GM12801 (cell line): ENCODE results near the gene MBTD1.

Experiments
- TF ChIP-seq, protein P1 (sequence below): IDR thresholded peaks from one replicate; pipeline ENCODE4 v1.5.1; 2011; ENCODE audit warnings: control low read depth; ENCODE audit not compliant: insufficient read length; ENCODE audit errors: extremely low read depth

The MBTD1 gene

DNA sequence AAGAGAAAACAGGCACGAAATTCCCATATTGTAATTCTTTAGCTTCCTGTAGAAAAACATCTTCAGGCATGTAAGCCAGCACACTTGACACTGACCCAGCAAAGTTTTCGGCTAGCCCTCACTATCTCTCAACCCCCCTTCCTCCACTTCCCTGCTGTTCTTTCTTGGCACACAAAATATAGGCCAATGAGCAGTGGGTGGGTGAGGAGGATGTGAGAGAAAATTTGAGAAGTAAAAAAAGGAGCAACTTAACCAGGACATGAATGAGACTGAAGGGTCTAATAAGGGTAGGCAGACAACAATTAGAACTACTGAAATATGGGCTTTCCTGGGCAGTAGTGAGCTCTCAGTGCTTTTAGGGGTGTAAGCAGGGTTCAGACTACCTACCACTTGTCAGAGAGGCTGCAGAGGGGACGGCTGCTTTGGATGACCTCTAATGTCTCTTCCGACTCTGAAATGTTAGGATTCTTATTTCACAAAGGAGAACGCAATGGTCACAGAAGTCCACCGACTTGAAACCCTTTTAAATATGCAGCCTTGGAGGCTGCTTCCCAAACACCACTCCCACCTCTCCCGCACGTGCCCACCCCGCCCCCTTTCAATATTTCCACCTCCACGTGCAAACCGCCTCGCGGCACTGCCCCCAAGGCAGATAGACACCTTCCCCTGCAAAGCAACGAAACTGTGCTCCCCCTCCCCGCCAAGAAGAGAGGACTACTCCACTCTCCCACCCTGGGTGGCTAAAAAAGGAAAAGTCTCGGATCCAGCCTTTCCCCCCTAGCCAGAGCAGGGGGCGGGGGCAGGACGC is 889 bp downstream of the MBTD1 start:
- TF ChIP-seq, protein P1, sequence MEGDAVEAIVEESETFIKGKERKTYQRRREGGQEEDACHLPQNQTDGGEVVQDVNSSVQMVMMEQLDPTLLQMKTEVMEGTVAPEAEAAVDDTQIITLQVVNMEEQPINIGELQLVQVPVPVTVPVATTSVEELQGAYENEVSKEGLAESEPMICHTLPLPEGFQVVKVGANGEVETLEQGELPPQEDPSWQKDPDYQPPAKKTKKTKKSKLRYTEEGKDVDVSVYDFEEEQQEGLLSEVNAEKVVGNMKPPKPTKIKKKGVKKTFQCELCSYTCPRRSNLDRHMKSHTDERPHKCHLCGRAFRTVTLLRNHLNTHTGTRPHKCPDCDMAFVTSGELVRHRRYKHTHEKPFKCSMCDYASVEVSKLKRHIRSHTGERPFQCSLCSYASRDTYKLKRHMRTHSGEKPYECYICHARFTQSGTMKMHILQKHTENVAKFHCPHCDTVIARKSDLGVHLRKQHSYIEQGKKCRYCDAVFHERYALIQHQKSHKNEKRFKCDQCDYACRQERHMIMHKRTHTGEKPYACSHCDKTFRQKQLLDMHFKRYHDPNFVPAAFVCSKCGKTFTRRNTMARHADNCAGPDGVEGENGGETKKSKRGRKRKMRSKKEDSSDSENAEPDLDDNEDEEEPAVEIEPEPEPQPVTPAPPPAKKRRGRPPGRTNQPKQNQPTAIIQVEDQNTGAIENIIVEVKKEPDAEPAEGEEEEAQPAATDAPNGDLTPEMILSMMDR: no peak

DNA sequence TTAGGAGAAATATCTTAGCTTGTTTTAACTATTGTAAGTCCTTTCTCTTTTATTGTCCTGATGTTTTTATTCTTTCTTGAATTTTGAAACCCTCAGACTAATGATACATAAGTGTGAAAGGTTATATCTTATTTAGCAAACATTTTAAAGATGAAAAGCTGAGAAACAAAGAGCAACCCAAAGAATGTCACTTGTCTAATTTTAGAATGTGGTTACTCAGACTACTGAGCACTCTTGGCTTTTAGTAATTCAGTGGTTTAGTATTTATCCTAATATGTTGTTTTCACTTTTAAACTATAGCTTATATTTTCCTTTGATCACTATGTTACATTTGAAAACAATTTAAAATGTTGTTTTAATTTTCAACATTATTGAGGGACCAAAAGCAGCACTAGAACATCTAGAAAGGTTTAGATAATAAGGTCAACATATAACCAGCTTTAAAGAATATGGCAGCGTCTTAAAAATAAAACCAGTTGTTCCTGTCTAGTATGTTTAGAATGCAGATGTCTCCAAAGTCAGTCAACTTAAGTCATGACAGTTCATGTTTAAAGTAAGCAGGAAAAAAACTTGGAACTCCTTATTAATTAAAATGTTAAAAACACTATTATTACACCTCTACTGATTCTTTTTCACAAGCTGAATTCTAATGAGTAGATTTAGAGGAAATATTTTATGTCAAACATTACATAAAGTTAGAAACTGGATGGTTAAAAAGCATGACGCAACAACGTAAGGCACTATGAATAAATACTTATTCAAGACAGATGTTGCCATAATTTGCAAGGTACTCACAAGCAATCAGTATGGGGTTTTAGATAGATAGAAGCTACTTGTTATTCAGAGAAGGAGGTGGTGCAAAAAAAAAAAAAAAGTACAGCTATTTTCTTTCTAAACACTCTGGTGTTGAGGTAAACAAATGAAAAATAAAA is 2.4 kb downstream of the MBTD1 start:
- TF ChIP-seq, protein P1: no peak

DNA sequence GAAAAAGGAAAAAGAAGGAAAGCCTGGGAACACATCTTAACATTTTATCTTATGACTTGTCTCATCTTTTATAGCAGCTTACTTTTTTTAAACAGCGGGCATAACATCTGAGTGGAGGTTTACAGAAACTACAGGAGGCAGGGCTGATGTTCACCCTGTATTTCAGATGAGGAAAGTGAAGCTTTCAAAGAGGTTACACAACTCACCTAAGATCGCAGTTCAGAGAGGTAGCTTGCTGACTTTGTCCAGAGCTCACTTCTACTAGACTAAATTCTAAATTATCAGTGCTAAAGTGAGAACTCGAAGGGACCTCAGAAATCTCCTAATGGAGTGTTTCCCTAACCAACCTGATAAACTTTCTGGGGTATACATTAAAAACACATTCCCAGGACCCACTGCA is 3.7 kb downstream of the MBTD1 start:
- TF ChIP-seq, protein P1: no peak

DNA sequence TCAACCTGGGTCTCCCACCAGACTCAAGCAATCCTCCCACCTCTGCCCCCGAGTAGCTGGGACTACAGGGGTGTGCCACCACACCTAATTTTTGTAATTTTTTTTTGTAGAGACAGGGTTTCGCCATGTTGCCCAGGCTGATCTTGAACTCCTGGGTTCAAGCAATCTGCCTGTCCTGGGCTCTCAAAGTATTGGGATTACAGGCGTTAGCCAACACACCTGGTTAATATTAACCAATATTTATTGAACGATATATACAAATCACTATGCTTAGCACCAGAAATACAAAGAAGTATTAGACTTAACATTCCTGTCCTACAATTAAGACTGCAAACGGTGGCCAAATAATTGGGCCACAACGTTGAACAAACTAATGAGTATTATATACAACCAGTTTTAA is 4.2 kb downstream of the MBTD1 start:
- TF ChIP-seq, protein P1: no peak

DNA sequence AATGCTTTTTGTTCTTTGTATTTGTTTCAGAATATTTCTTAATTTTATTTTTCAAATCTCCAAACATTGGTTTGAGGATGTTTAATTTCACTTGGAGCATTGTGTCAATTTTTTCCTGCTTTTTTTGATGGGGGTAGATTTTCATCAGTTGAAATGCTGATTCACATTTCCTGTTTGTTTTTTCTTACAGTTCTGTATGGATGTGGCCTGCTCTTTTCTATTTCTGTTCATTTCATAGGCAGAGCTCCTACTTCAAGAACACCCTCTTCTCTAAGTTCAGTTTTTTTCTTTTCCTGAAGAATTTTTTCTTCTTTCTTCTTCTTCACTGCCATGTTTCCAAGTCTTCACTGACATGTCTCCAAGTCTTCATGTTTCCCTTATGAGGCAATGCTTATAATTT is 8.8 kb downstream of the MBTD1 start:
- TF ChIP-seq, protein P1: no peak

DNA sequence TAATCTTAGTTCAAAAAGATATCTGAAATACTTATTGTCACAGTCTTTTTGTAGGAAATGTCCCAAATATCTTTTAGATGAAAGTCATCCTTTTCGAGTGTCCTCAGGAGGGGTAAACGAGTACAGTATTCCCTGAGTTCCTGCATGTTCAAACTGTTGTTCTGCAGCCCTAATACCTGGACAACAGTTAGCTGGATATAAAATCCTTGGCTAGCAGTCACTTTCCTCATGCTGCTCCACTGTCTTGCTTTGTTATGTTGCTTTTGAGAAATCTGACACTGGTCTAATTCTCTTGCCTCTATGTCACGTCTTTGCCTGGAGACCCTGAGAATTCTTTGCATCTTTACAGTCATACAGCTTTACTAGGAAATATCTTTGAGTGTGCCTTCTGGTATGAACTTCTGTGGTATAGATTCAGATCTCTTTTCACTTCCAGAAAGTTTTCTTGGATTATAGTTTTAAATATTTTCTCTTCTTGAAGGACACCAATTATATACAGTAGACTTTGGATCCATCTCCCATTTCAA is 9.5 kb downstream of the MBTD1 start:
- TF ChIP-seq, protein P1: no peak

DNA sequence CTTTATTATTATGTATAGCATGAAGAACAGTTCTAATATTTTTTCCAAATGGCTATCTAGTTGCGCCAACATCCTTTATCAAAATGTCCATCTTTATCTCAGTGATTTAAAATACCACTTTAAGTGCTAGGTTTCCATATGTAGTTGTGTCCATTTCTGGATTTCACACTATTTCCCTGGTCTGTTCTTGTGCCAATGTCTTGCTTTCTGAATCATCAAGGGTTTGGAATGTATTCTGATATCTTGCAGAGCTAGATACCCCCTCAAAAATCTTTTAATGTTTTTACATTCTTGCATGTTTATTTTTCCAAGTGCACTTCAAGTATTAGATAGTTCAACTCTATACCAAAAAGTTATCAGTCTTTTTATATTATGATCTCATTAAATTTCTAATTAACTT is 14.3 kb downstream of the MBTD1 start:
- TF ChIP-seq, protein P1: no peak
